Stimulated activated CD4-positive, alpha-beta T cell treated with anti-CD3 and anti-CD28 coated beads, Interleukin-15, amount 100 ng/mL, for 24 hours (primary cell): ENCODE data around the gene SMIM1.
"Not testable (repeated sequence)": the region's sequence is repeated elsewhere in the genome, so short reads cannot be mapped to it uniquely, and the experiment has no call there.

Experiments used
- DNase-seq: peaks from one replicate; pipeline ENCODE4 v3.0.0-alpha.2; 2020

Gene SMIM1

DNA sequence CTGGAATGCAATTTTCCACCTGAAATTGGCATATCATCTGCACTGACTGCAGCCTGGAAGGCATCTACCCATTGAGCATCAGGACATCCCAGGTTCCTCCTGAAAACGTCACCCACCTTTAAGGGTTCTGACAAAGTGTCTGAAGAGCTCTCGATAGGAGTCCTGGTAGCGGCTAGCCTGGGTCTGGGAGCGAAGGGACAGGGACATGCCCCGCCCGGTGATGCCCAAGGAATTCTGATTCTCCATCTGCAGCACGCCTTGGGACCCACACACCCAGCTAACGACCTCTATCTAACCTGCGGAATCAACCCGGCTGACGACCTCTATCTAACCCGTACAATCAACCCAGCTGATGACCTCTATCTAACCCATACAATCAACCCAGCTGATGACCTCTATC lies 33.6 kb upstream of the SMIM1 start:
- DNase-seq: no peak

DNA sequence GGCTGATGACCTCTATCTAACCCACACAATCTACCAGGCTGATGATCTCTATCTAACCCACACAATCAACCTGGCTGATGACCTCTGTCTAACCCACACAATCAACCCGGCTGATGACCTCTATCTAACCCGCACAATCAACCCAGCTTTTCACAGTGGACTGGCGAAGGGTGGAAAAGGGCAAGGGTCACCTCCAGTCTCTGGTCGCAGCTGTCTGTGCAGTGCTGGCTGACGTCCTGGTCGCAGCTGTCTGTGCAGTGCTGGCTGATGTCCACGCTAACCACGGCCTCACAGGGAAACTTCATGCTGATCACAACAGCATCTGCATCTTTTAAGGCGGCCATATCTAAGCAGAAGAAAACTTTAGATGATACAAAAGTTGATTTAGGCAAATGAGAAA lies 32.5 kb upstream of the SMIM1 start:
- no peak for DNase-seq

DNA sequence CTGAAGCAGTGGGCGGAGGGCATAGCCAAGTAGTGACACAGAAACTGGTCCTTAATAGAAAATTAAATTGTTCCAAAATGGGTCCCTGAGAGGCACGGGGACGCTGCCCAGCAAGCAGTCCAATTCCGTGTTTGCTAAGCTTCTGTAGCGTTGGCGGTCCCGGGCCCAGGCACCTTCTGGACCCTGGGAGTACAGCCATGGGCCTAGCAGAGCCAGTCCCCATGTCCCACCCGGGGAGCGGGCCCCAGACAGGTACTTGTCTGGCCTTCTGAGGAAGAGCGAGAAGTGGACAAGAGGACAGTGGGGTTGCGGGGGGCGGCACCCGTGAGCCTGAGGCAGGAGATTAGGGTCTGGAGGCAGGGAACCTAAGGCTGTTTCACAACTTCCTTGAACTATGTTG lies 31.8 kb upstream of the SMIM1 start:
- DNase-seq: no peak

DNA sequence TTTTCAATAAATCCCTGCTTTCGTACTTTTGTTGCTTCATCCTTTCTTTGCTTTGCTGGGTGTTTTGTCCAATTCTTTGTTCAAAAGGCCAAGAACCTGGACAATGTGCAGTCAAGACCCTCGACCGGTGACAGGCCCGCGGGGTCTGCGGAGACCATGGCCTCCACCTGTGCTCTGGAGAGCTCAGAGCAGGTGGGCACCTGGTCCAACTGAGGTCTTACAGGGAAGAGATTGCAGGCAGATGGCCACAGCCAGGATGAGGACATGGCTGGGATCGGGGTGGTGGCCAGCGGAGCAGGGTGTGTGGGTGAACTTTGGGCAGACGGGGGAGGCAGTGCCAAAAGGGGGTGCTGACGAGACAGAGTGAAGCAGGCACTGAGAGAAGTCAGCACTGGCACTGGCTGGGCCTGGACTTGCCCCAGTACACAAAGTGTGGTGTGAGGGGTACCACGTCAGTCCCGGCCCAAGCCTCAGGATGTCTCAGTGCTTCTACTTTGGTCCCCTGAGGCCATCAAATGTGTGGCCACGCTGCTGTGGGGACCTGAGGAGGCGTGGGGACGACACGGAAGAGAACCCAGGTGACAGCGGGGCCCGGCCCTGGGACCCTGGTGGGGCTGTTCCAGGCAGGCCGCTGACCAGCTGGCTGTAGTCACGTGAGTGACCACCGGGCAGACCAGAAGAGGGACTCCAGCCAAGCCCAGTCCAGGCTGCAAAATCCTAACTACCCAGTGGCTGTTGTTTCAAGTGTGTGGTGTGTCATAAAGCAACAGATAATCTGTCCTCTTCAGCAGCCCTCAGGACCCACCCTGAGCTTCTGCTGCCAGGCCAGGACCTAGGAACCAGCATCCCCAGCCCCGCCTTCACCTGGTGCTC lies 30.7 kb upstream of the SMIM1 start:
- DNase-seq: no peak

DNA sequence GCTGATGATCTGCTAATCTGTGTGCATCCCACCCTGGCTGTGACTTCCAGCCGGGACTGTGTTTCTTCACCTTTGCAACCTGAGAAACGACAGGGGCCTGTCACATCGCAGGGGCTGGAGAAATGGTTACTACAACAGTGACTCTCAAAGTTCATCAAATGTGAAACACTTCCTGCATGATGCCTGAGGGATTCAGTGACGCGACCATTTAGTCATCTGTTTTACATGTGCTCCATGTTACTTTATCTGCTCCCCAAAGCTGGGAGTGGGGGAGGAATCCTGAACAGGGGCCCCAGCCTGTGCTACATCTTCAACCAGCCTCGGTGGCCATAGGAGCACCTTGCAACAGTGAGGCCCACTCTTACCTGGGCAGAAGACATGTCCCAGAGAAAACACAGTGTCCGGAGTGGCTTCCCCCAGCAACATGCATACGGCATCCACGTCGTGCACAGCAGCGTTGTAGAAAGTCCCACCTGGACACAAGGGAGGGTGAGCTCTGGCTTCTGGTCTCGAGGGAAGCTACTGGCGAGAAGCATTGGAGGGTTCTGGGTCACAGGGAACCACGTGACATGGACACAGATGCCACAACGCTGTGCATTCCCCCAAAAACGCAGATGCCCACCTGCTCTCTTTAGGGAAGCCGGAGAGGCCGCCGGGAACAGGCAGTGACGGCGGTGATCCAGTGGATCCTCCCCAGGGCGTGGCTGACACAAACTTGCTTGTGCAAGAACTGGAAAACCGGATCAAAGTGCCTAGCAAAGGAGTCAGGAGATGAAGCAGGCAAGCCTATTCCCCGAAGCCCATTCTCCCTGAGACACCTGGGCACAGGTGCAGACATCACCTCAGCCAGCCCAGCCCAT lies 29.9 kb upstream of the SMIM1 start:
- DNase-seq: no peak

DNA sequence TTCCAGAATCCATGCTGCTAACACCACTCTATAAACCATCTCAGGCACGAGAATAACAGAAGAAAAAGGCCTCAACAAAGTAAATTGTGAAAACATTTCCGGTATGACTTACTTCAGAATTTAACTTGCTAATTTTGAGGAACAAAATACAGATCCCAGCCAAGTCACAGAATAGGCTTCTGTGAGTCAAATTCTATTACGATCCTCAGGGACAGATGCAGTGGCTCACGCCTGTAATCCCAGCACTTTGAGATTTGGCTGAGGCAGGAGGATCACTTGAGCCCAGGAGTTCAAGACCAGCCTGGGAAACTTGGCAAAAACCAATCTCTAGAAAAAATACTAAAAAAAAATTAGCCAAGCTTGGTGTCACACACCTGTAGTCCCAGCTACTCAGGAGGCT lies 29.1 kb upstream of the SMIM1 start:
- no peak for DNase-seq

DNA sequence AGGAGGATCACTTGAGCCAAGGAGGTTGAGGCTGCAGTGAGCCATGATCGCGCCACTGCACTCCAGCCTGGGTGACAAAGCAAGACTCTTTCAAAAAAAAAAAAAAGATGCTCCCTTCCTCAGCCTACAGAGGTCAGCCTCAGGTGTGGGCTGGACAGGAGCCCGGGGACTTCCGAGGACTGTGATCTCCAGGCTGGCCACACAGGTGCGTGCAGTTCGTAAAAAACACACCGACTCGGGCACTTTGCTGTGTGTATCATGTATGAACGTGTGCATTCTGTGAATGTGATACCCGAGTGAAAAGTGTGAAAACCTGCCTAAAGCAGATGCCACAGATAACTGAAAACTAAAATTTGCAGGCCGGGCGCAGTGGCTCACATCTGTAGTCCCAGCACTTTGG lies 28.7 kb upstream of the SMIM1 start:
- no peak for DNase-seq

DNA sequence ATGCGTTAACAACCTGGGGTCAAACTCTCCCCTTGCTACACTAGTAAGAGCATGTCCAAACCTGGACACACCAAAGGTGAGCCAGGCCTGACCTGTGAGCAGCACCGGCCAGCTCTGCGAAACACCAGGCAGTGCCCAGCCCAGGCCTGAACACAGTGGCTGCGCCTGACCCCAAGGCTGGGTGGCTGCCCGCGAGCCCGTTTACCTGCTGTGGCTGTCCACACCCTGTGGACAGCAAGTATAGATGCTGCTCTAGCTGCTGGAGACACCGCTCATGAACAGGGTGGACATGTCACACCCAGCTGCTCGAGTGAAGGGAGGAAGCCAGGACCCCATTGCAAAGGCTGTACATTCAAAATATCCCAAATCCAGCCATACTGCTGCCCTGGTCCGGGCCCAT lies 27.9 kb upstream of the SMIM1 start:
- no peak for DNase-seq

DNA sequence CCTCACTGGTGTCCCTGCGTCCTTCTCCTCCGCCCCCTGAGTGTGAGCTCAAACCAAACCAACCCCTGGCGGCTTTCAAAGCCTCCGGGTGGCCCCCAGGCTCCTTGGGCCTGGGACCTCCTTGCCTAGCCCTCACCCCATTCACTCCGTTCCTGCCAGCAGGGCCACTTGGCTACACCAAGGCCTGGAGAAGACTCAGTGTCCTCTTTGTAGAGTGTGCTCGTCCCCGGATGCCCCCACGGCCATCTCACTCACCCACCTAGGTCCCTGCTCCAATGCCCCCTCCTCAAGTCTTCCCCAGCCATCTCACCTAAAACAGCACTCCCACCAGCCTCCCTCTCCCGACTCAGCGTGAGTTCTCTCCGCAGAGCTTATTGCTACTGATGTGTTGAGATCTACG lies 27.5 kb upstream of the SMIM1 start:
- no peak for DNase-seq

DNA sequence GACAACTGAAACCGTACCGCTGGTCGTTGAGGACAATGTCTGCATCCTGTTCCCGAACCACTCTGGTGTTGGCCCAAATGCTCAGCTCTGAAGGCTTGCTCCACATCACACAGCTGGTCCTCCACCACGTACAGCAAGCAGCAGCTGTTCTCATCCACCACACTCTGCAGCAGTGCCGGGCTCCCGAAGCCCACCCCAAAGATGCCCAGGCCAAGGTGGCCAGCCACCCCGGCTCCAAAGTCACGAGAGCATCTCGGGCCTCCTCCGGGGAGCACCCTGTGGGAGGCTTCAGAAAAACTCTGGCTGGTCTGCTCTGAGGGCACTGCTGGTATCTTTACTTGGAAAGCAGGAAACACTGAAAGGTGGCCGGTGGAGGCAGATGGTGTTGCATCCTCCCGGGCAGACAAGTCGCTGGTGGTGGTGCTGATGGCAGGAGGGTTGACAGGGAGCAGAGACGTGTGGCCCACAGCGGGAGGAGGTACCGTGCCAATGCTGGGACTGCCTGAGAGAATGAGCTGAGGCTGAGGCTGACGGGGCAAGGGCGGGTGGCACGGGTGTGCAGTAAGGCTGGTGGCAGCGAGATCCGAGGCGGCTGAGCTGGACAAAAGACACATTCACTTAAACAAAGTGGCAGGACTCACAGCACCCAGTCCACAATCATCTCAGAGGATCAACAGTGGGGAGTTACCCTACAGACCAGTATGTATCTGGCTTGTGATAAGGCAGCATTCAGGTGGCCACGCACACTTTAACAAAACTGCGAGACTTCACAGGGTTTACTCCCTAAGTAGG lies 26.8 kb upstream of the SMIM1 start:
- peak; percentile 8 for DNase-seq

DNA sequence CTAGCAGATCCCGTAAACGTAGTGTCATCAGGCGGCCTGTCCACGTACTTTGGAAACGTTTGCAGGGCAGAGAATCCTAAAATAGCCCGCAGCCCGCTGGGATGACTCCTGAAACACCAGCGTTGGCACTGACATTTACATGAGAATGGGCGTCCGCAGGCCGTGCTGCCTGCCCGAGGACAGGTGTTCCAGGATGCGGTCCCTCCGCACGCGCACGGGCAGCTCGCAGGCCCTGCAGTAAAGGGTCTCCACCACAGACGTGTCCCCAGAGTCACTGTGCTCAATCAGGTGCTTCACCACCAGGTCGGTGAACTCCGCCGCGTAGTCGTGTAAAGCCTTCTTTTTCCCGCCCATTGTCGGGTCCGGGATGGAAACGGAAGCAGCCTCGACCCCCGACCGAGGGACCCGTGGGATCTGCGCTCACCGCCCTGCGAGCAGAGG lies 26.1 kb upstream of the SMIM1 start:
- DNase-seq: no peak

DNA sequence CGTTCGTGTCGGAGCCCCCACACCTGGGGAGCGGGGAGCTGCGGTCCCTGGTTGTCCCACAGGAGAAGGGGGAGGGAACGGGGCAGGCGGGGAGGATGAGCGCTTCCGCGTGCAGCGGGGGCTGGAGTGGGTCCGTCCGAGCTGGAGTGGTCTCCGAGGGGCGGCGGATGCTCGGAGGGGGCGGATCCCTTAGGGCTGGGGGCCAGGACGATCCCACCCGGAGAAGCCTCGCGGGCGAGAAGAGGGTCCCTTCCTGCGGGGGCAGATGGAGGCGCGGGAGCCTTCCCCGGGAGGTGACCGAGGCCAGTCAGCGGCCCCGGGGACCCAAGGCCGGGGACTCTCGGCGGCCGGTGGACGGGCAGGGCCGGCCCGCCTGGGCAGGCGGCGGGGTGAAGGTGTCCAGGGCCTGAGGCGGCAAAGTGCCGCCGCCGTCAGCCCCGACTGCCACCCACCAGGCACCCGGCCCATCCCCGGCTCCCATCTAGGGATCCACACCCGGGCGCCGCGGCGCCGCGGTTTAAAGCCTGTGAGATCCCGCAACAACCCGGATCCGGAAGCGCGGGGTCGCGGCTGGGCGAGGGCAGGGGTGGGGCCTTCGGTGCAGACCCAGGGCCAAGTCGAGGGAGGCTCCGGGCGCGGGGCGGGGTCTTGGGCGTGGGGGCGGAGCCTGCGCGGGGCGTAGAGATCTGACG lies 25.6 kb upstream of the SMIM1 start:
- peak; percentile 96 for DNase-seq

DNA sequence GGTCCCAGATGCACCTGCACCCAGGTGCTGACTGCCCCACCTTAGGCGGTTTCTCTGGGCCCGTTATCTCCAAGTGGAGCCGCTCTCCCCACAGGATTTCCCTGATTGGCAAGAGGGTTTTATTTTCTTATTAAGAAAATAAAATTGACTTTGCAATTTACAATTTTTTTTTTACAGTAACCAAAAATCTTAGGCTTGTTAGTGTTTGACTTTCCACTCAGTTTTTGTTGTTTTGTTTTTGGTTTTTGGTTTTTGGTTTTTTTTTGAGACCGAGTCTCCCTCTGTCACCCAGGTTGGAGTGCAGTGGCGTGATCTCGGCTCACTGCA lies 25.1 kb upstream of the SMIM1 start:
- no peak for DNase-seq

DNA sequence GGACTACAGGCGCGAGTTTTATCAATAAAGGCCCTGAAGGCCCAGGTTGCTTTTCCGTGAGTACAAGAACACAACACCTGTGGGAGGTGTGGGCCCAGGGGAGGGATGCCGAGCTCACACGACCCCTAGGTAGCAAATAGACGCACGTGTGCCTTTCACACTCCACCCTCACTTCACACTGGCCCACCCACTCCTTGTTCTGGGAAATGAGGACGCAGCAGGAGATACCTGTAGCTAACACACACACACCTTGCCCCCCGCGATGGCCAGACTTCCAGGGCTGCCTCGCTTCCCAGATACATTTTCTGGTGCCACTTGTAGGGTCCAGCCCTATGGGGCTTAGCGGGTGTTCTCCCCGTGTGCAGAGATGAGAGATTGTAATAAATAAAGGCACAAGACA lies 24.6 kb upstream of the SMIM1 start:
- DNase-seq: no peak

DNA sequence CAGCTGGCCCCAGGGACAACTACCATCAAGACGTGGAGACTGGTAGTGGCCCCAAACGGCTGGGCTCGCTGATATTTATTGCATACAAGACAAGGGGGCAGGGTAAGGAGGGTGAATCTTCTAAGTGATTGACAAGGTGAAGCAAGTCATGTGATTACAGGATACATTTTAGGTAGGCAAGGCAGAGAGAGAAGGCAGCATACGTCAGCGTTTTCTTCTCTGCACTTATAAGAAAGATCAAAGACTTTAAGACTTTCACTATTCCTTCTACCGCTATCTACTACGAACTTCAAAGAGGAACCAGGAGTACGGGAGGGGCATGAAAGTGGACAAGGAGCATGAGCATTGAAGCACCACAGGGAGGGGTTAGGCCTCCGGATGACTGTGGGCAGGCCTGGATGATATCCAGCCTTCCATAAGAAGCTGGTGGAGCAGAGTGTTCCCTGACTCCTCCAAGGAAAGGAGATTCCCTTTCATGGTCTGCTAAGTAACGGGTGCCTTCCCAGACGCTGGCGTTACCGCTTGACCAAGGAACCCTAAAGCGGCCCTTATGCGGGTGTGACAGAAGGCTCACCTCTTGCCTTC lies 24.1 kb upstream of the SMIM1 start:
- DNase-seq: not testable (repeated sequence)

DNA sequence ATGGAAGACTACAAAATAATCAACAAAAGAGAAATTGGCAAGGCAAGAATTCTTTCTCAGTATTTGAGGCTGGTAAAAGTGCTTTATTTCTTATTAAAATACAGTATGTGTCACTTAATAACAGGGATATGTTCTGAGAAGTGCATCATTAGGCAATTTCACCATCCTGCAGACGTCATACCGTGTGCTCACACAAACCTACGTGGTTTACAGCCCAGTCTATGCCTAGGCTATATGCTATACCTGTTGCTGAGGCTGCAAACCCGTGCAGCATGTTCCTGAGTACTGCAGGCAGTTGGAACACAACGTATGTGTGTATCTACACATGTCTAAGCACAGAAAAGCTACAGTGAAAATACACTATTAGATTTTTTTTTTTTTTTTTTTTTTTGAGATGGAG lies 23.0 kb upstream of the SMIM1 start:
- no peak for DNase-seq

DNA sequence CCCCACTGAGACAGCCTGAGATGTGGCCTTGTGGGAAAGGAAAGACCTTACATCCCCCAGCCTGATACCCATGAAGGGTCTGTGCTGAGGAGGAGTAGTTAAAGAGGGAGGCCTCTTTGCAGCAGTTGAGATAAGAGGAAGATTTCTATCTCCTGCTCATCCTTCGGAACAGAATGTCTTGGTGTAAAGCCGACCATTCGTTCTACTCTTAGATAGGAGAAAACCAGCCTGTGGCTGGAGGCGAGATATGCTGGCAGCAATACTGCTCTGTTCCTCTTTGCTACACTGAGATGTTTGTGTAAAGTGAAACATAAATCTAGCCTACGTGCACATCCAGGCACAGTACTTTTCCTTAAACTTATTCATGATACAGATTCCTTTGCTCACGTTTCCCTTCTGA lies 21.8 kb upstream of the SMIM1 start:
- no peak for DNase-seq

DNA sequence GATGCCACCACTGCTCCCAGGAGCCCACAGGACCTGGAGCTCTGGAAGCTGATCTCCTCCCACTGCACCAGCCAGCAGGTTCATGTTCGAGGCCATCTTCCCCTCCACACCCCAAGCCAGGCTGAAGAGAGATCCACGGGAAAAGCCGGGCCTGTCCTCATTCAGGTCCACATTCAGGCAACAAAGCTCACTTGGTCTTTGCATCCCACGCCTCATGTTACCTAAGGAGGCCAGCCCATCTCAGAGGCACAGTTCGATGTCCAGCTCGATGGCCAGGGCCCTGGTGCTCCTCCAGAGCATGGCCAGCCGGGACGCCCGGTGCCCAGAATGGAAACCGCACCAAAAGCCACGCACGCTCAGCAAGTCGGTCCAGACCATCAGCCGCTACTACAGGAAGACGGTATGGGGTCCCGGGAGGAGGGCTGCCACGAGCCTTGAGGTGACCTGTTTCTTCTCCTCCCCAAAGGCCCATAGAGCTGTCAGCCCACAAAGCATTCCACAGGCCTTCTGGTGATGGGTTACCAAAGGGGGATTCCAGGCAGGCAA lies 20.1 kb upstream of the SMIM1 start, which contains the start of gene CCDC27:
CCDC27 (plus strand) TSS at position 51 of the 546 bp plus-strand sequence; CDS start at position 83, 32 bp downstream.
- DNase-seq: no peak

DNA sequence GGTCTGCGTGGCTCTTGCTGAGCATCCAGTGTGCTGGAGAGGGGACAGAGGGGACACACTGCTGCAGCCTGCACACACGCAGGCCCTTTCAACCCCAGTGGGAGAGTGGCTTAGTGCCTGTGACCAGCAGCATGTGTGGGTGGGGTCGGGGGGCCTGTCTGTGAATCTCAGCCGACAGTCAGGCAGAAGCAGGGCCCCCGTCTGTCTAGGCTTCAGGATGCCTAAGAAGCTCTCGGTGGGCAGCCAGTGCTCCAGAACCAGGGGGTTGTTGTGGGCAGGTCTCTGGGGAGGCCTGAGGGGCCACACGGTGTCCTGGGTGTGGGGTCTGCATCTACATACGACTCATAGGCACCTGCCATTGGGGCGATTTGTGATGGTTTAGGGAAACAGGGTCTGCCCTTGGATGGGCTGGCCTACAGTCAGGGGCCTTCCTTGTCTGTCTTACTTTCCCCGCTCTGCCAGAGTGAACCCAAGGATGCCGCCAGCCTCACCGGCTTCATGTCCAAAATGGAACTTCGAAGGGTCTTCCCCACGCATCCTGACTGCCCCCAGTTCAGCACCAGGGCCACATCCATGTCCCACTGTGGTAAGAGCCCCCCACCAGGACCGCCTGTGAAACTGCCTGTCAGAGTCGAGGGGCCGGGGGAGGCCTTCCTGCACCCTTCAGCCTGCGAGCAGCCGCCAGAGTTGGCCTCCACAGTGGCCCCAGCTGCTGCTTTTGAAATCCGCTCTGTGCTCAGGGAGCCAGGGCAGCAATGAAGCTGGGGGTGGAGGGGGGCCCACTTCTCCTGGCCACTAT lies 18.7 kb upstream of the SMIM1 start:
- no peak for DNase-seq

DNA sequence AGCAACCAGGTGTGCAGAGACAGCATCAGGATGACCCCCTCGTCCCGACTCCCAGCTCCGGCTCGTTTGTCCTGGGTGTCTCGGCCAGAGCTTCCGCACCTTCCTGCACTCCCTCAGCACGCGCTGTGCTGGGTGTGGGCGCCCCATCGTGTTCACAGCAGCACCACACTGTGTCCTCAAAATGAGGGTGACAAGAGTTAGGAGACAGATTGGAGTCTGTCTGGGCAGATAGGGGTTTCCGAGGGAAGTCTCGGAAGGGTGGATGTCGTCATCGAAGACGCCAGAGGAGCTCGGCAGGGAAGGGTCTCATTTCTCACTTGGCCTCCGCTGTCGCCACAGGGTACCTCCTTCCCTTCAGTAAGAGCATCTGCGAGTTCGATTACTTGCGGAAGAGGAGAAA lies 16.2 kb upstream of the SMIM1 start:
- no peak for DNase-seq

DNA sequence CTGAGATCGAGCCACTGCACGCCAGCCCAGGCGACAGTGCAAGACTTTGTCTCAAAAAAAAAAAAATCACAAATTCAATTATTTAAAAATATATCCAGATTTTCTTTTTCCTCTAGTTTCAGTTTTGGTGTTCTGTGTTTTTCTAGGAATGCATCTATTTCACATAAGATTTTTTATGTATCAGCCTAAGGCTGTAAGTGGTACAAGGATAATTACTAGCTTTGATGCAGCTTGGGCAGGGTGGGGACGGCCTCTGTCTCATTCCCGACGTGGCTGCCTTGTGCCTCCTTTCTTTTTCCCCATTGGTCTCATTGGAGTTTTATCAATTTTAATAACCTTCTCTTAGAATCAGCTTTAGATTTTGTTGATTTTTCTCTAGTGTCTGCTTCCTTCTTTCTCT lies 13.4 kb upstream of the SMIM1 start:
- DNase-seq: no peak
